NCI-H187 treated with DMSO at 0.1 percent for 48 hours (cell line): ENCODE results near the gene SOX4.

Source experiments
- DNase-seq: peaks from one replicate; lab custom pipeline; 2025; lab: John Stamatoyannopoulos, UW

Gene SOX4

DNA sequence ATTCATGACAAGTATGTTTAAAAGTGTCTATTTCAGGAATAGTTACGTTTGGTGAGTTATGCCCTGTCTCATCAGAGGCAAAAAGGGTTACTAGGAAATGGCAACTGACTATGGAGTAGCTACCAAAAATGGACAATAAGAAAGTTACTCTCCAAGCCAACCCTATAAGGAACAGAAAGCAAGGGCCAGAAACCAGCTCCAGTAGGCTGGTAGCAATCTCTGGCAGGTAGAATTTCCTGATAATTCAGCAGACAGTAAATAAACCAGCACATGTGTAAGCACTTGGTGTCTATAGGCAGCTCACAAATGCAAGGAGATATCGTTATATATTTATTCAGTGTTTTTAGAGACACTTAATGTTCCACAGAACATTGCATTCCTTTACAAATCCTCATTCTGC is 20.3 kb downstream of the SOX4 start:
- no peak for DNase-seq

DNA sequence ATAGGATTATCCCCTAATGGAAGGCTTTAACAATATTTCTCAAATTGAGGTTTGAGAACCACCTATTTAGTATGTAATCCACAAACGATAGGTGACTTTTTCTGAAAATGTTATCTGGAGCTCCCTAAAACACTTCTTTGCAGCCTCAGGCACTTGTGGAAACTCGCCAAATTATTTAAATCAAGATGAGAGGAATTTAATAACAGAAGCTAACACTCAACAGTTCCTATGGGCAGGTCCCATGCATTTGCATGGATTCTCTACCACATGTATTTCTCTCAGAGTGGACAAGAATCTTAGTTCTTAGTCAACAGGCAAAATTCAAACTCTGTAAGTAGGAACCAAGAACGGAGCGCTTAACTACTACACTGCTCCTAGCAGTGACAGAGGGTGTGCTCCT is 20.7 kb downstream of the SOX4 start:
- DNase-seq = no peak

DNA sequence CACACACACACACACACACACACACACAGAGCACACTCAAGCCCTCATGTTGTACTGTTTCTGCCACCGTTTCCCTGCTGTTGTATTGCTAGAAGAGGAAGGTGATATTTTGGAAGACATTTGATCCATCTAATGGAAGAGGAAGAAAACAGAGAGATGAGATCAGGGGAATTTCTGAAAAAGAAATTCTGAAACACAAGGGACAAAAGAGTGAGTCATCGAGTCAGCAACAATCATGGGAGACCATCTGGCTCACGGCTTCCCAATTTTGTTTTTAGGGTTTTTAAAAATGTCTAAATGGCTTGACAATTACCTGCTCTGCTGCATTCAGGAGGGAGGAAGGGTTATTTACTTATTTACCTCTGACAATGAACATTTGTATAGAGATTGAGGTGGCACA is 22.0 kb downstream of the SOX4 start:
- no peak for DNase-seq

DNA sequence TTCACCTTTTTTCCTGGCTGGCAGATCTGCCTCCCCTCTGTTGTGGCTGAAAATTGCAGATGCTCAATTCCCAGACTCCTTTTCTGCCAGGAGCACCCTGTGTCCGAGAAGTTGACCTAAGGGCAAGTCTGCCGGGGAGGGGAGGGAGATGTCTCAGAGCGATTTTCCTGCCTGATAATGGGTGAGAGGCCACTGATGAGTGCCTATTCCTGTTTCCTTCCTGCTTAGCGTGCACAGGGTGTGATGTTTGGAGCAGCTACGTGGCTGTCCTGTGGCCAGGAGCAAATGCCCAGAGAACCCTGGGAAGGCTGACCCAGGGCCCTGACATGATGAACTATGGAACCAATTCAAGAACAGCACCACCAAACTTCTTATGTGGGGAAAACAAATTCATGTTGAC is 22.5 kb downstream of the SOX4 start:
- DNase-seq = no peak

DNA sequence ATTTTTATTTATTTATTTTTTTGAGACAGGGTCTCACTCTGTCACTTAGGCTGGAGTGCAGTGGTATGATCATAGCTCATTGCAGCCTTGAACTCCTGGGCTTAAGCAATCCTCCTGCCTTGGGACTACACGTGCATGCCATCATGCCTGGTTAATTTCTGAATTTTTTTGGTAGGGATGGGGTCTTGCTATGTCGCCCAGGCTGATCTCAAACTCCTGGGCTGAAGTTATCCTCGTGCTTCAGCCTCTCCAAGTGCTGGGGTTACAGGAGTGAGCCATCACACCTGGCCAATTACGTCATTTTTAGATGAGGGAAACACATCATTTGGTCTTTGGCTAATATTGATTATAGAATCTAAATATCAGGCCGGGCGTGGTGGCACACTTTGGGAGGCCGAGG is 32.1 kb downstream of the SOX4 start:
- DNase-seq = no peak

DNA sequence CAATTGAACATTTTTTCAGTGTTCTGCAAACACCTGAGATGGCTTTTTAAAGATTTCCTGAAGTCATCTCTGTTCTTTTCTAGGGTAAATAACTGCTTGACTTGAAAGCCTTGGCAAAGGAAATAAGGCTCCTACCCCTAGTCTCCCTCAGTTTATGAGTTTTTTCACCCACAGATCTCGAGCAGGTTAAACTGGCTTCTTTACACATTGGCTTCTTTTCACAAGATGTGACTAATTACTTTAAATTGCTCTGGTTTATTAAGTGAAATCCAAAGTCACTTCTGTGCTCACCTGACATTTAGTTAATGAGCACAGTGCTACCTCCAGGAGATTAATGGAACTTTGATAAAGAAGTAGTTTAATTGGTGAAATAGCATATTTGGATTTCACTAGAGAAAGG is 33.2 kb downstream of the SOX4 start:
- DNase-seq = no peak

DNA sequence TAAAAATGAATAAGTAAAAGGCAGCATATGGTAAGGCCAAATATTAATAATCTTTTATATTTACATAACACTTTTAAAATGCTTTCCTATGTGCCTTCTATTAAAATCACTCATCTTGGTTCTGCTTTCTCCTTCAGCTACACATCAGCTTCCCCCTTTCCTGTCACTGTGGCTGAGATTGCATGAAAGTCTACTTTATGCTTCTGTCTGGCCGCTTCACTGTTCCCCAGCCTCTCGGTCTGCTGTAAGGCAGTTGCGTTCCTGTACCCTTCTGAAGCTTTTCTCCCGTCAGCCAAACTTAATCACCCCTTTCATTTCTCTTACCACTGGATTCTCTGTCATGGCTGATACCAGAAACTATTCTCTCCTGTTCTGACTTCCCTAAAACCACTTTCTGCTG is 34.6 kb downstream of the SOX4 start:
- DNase-seq = no peak

DNA sequence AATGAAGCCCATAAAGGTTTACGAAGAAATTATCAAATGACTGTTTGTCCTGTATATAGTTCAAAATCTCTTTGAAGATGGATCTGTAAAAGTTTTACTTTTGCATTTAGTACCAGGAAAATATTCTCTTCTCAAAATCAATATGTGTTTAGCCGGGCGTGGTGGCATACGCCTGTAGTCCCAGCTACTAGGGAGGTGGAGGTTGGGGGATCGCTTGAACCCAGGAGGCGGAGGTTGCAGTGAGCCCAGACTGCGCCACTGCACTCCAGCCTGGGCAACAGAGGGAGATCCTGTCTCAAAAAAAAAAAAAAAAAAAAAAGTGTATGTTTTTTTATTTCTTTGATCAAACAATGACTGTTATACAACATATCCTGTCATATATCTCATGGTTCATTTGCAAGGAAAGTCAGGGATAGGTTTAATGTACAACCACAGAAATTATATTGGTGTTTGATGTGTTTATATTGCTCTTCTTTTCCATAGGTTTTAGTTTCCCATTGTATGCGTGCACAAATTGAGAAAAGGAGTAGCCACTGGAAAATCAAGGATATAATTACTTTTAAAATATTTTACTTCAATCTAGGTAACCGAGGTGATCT is 40.1 kb downstream of the SOX4 start:
- DNase-seq = no peak

DNA sequence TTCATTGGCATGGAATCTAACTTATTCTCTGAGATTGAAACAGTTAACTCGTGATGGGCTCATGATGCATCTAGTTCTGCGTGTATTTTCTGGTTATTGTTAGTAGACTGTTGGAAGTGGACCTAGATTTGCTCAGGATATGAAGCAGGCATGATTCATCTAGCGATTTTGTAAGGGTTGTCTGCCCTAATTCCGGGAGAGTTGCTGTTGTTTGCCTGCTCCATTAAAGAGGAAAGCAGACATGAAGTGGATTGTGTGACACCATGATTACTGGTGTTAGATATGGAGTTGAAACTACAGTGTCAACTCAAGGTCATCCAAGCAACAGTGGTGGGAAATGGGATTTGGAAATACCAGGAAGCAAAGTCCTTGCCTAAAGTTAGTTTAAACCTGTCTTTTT is 41.0 kb downstream of the SOX4 start:
- no peak for DNase-seq

DNA sequence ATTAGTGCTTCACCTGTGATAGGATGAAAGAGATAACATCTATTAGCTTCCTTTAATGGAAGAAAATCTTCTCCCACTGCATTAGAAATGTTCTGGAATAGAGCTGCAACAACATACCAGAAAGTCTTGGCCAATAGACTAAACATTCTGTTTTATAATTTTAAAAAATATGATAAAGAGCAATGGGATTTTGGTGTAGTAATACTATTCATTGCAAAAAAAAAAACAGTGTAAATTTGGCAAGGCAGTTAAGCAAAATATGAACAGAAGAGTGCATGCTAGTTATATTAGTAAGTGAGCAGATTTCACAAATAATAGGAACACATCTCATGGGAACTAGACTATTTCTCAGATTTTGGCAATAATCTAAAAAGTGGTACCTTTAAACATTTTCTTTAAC is 43.3 kb downstream of the SOX4 start:
- DNase-seq = no peak

DNA sequence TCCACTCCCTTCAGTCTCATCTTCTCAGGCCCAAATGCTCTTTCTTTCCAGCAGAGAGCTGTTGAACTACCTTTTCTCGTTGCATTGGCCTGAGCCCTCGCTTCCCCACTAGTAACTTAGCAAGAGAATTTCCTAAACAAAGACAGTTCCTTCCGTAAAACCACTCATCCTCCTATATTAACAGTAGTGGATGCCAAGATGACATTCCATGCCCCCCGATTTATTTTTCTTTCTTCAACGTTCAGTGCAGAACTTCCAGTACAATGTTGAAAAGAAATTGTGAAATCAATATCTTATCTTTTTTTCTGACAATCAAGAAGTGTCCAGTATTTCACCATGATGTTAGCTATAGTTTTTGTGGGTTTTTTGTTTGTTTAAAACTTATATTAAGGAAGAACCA is 45.8 kb downstream of the SOX4 start:
- DNase-seq = no peak
